Pons (tissue), 1 donor: ENCODE results near the gene THRA.

ENCODE experiments used
- DNase-seq: peaks from one replicate; pipeline ENCODE4 v3.0.0-alpha.2; 2016; ENCODE audit warnings: low spot score

Gene THRA

DNA sequence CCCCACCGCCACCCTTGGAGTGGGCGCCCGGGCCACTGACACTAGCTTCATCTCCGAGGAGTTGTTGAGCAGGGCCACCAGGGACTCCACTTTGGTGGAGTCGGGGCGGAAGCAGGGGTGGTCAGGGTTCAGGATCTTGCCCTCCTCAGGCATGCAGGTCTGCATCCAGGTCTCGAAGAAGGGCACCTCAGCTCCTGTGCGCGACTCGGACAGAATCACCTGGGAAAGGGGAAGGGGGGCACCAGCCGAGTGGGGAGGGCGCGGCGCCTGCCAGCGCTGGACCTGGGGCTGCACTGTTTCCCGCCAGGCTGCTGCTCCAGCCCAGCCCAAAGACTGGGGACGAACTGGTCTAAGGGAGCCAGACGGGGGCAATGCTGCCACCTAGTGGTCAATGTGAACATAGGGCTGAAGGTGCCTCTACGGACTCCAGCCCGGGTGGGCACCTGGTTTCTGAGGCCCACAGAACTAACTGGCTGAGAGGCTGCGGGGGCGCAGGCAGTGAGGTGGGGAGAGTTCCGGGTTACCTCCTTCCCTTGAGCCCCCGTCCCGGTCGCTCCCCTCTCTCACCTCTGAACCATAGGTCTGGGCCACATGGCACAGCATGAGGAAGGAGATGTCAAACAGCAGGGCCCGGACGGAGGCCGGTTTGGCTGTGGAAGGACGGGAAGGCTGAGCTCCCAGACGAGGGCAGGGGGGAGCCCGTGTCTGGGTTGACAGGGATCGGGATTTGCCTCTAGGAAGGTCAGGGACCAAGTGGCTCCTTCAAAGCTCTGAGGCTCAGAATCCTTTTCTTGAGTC, 35.8 kb upstream of the THRA start:
- DNase-seq: peak; percentile 61

DNA sequence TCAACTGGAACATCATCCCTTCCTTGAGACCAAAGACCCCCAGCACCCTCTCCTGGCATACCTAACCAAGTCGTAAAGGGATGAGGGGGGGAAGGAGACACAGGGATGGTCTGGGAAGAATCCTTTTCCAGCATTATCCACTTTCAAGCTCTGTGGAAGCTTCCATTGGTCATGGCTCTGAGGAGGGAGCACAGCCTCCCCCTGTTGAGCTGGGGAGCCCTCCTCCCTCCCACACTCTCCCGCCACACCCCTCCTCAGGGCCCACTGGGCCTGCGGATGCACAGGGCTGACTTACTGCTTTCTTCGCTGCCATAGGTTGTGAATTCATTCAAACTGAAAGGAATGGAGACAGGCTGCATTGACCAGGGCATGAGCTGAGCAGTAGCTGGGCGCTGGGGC, 35.2 kb upstream of the THRA start:
- DNase-seq: no peak

DNA sequence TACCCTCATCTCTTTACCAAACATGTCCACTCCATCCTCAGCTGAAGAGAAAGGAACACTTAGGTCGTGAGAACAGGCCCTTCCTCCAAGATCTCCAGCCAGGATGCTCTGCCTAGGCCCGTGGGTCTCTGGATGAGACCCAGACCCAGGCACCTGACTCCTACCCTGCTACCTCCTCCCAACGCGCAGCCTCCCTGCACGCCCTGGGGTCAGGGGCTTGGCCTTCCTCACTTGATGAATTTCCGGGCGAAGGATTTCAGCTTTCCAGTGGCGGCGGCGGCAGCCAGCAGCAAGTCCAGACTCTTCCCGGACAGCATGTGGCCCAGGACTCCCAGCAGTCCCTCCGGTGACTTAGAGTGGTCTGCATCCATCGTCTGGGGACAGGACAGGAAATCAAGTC, 34.2 kb upstream of the THRA start:
- DNase-seq: no peak

DNA sequence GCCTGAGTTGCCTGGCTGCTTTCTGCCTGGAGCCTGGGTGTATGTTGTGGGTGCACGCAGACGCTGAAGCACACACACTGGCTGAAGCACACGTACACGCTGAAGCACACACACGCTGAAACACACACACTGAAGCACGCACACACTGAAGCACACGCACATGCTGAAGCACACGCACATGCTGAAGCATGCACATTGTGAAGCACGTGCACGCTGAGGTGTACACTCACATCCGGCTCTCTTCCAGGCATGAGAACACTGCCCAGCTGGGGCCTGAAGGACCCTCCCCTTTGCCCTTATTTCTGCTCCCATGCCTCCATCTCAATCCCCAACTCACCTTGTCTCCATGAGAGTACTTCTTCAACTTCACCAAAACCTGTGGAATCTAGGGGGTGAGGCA, 31.1 kb upstream of the THRA start:
- DNase-seq: no peak

DNA sequence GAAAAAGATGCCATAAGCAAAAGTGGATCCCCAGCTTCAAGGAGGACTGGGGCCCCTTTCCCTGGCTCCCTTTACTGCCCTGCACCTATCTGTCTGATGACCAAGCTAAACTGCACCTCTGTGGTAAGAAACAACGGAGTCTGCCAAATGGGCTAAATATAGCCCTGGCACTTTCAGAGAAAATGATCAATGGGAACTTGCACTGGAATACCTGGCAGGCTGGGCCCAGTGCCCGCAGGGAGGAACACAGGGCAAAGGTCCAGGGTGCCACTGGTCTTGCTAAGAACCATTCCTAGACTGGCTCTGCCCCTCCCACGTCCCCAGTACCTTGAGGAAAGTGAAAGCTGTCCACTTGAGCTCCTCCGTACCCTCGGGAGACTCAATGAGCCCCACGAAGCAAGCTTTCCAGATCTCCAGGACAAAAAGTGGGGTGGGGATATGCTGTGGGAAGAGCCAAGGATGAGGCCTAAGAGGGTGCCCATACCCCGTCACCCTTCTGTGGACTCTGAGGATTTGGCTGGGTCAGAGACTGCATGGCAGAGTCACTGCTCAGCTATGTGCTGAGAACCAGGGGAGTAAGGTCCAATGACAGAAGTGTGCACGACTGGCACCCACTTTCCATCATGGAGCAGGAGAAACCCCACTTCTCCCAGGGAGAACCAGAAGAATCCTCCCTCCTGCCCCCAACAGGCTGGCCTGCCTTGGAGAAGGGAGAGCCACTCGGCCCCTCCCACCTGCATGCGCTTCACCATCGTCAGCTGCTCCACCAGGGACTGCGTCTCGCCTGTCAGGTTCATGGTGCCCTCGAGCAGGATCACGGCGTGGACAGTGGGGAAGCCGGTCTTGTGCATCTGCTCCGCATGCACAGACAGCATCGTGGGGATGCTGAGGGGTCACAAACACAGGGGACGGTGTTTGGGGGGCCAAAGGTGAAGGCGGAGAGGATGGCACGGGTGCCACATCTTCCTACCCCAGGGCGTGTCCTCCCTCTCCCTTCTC, 30.1 kb upstream of the THRA start:
- DNase-seq: no peak

DNA sequence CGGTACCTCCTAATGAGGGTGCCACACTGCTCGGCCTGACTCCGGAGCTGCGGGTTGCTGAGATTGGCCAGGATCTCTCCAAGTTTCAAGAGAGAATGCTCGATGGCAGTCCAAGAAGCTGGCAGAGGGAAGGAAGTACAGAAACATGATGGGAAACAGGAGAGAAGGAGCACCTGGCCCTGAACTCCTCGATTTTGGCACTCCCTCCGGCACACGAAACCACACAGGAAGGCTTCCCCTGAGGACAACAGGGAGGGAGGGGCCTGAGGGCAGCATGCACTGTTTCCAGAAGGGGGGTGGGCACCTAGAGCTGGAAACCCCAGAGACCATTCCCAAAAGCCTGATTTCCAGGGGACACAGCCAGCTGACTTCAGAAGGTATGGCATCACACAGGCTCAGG, 29.4 kb upstream of the THRA start:
- DNase-seq: no peak

DNA sequence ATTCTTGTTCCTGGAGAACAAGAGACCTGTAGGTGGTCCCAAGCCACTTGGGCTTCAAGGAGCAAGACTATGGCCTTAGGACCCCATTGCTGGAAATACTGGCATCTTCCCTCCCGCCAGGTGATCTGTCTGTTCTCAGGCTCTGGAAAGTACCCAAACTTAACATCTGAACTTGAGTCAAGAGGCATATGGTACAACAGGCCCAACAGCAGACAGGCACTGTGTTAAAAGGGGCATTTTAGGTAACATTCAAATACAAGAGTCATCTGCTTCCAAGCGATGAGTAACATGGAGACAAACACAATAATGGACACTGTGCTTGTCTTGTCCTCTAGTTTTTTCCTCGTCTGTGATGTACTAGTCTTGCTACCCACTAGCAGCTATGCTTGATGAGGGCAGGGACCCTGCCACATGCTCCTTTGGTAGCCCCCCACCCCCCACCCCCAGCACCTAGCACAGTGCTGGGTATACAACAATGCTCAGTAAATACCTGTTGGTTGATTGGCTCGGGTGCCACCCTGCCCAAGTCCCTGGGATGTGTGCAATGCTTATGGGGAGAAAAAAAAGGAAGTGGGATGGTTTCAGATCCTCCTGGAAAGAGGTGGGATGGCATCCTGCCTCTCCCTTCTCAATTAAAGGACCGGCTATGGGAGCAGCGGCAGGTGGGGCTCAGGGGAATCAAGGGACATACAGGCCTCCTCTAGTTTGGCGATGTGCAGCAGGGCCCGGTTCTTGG, 28.2 kb upstream of the THRA start:
- DNase-seq: no peak

DNA sequence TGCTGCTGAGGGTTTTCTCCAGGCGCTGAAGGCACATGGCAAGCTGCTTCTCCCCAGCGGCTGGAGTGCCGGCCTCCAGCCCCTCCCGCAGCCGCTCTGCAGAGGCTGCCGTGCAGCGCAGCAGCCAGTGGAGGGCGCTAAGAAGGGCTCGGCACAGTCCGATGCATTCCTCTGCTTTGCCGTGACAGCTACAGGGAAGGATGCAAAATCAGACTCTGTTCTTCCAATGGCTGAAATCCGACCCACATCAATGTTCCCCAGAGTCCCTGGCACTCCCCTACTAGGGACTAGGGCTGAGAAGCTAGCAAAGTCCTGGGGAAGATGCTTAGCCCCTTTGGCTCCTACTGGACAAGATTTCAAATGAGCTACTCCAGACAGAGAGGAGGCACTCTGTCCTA, 27.6 kb upstream of the THRA start:
- DNase-seq: peak; percentile 14

DNA sequence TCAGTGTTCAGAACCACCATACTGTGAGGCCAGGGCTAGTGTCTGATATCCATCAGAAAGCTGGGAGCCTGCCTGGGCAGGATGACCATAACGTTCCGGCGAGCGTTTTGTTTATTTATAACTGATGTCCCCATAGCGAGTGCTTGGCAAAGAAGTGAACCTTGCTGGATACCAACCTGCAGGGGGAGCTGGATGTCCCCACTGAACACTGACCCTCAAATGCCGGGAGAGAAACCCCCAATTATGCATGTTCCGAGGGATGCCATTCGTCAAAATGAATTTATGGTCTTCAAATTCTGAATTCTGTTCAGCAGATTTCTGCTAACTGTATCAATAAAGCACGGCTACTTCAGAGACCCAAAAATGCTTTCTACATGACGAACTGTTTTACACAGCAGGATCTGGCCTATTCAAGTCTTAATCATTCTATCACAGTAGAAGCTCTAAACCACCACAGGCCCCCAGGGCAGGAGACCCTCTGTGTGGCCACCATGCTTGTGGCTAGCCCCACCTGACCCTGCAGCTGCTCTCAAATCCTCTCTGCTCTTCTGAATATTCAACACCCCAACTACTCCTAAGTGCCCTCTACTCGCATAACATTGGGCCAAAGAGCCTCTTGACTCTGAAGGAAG, 23.8 kb upstream of the THRA start:
- peak; percentile 37 for DNase-seq

DNA sequence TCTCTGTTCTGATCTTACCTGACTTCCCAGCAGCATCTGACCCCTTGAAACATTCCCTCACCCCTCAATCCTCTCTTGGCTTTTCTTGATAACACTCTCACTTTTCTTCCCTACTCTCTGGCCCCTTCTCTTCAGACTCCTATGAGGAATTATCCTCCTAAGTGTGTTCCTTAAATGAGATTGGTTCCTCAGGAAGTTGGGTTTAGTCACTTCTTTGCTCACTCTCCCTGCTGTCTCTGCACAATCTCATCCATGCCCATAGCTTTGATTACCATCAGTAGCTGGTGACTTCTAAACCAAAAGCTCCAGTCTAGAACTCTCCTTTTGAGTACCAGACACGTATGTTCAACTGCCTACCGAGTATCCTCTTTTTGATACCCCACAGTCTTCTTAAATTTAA, 21.6 kb upstream of the THRA start:
- no peak for DNase-seq

DNA sequence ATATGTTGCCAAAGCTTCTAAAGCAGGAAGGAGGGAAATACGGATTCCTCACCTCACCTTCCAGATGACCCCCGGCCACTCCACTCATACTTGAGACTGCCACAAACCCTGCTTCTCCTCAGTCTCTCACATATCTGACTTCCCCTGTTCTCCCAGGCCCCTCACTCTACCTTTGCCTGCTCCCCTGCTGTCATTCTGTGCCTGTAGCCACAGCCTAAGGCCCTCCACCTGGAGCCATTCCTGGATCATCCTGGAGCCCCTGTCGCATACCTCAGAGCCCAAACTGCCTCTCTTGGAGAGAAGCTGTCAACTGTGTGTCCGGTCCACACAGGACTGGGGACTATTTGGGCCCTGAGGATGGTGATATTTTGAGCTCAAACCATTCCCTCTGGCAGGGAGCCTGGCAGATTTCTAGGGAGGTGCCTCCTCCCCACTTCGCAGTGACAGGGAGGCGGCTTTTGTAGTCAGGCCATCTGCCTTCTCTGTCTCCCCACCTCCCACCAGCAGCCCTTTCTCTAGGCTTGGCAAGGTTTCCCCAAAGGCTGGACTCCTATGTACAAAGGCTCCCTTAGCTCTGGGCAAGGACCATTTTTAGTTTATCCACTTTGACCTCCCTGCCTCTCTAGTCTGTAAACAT, 6.3 kb upstream of the THRA start:
- no peak for DNase-seq

DNA sequence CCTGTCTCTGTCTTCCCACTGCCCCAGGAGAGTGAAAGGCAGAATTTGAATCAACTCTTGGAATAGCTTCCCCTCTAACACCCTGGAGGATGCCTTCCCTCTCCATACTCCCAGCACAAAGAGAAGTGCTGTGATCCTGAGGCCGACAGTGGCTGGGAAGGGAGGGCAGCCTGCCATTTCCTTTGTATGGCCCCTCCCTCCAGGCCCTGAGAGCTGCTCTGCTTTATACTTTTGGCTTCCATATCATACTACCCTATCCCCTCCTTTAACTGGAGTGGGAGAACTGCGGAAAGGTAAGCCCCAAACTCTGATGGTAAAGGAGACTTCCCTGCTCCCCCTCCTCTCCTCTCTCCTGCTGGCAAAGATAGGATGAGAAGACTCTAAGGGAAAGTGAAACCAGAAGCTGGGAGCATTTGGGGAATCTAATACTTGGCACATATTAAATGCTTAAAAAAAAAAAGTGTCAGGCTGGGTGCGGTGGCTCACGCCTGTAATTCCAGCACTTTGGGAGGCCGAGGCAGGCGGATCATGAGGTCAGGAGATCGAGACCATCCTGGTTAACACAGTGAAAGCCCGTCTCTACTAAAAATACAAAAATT, 4.5 kb upstream of the THRA start:
- no peak for DNase-seq

DNA sequence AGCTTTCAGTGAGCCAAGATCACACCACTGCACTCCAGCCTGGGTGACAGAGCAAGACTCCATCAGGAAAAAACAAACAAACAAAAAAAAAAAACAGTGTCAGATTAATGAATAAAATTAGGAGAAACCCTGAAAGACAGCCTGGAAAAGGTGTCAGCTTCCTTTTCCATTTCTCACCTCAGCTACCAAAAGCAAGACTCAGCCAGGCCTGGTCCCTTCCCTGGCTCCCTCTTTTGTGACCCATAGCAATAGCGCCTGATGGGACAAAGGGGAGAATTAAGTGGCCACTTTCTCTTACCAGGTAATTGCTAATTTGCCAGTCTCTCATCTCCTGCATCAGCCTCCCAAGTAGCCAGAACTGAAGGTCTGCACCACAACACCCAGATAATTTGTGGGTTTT, 3.9 kb upstream of the THRA start:
- no peak for DNase-seq

DNA sequence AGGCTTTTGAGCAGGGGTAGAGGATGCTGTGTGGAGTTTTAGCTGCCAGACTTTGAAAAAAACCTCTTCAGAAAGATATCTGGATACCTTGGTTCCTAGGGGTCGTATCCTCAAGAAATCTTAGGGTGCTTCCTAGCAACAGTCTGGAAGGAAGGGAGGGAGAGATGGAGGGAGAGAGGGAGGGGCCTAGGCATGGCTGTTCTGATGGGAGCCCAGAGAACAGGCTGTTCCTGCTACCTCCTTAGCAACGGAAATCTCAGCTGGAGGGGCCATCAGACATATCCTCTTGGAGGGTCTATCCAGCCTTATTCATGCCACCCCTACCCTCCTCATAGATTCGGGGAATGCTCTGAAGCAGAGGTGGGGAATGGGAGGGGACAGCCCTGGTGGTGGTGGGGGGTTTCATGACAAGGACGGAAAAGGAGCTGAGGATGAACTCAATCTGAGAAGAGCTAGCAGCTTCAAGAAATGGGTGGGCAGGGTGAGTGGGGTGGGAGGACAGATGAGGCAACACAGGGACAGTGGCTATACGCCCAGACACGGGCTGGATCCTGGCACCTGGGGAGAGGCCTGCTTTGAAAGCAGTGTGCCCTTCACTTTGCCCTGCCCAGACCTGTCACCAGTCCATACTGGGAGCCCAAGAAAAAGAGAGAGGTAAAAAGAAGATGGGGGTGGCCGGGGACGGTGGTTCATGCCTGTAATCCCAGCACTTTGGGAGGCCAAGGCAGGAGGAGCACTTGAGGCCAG, 2.9 kb upstream of the THRA start:
- DNase-seq: no peak

DNA sequence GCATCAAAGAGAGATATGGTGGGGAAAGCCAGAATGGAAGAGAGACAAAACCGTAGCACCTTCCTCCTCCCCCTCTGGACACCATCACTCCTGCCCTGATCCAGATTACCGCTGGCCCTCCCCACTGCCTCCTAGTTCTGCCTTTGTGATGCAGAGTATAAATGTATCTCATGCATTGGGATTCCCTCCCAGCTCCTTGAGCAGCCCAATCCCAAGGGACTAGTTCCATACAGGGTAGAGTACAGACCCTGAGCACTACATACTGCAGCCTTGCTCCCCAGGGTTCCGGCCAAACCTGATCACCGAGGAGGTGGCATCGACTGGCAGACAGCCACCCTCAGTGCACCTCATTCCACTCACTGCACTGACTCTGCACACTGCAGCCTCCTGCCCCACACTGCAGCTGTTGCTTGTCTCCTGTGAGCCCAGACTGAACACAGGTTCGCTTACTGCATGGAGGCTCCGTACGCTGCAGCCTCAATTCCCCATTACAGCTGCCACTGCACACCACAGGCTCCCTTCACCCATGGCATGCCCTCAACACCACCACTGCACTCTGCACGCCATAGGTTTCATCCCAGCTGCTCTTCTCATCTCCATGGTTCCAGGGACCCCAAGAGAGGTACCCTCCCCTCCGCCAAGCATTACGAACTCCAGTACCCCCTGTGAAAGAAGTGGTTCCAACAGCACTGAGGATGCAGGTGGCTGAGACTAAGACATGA, 1.7 kb upstream of the THRA start:
- DNase-seq: no peak

DNA sequence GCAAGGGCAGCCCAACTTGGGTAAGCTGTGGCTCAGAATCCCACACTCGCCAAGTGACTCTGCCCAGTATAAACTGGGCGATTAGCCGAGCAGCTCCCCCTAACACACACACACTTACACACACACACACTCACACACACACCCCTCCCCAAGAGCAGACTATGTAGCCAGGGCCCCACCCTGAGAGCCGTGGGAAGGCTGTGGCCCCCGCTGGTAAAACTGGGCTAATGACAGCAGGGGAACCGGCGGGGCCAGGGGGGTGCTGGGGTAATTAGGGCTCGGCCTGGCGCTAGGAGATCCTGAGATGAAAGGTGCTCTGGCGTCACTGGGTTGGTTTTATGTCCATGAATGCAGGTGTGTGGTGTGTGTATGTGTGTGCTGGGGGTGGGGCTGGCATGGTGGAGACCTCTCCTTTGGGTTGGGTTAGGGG, 1.1 kb upstream of the THRA start:
- DNase-seq: no peak

DNA sequence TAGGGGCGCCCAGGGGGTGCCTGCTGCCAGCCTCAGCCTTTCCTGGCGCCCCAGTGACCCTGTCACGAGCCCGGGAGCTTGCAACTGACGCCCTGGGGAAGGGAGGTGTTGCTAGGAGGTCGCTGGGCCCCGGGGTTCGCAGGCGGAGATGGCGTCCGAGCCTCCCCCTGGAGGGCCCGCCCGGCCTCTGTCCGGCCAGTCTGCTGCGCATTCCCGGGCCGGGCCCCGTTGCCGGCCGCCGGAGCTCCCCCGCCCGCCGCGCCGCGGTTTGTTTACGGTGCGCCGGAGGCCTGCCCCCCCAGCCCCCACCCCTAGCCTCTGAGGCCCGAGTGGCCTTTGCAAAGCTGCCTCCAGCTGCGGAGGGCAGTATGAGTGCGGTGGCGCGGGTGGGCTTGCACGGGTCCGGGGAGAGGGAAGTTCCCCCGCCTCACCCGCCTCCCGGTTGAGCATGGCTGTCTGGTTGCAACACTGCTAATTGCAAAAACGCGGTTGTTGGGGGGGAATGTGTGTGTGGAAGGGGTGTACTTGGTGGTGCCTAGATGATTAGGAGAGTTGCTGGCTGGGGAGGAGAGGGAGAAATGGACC, 514 bp downstream of the THRA start:
- DNase-seq: peak; percentile 22

DNA sequence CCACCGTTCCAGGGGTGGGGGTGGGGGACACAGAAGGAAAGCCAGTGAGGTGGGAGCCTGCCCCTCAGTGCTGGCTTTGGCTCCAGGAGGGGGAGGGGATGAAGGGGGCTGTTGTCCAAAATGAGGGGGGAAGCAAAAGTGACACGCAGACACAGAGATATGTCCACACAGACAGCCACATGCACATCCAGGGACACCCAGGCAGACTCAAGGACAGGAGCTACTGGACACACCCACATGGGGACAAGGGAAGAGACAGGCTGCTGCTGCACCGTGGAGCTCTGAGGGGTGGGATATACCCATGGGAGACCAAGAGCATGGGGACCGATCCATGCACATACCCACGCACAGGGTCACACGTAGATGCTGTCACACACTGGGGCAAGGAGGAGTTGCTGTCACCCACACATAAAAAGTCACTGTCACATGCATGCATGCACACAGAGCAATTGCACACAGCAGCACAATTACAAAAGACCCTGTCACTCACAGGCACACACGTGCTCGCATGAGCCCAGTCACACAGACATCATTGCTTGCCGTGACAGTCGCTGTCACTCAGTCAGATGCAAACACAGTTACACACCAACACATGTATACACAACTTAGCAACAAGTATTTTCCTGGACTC, 1.3 kb downstream of the THRA start:
- DNase-seq: peak; percentile 83
